Left ventricle myocardium inferior (tissue), 1 donor: Measurements from ENCODE around the gene PCDHGA2. TPM values are rescaled to one million over a fixed set of nuclear protein-coding genes. Genes with fewer than 3 reads are reported as not detected.
"Not testable (repeated sequence)": the region's sequence is repeated elsewhere in the genome, so short reads cannot be mapped to it uniquely, and the experiment has no call there.

ENCODE experiments used
- DNase-seq: peaks from one replicate; pipeline ENCODE4 v3.0.0-alpha.2; 2020
- H3K27ac ChIP-seq: fragments of 200-600 bp; replicated peaks from 2 replicates; pipeline ENCODE4 v1.8.0; 2021
- H3K27me3 ChIP-seq: fragments of 200-600 bp; 2 replicates; pipeline ENCODE4 v1.8.0; 2021; ENCODE audit warnings: low read depth
- H3K36me3 ChIP-seq: fragments of 200-600 bp; 2 replicates; pipeline ENCODE4 v1.8.0; 2021
- H3K4me1 ChIP-seq: fragments of 200-600 bp; 2 replicates; pipeline ENCODE4 v1.8.0; 2021
- H3K4me3 ChIP-seq: fragments of 200-600 bp; 2 replicates; pipeline ENCODE4 v1.8.0; 2021; ENCODE audit warnings: mild to moderate bottlenecking, moderate library complexity
- H3K9me3 ChIP-seq: fragments of 200-600 bp; replicated peaks from 2 replicates; pipeline ENCODE4 v1.8.0; 2021
- CTCF ChIP-seq: fragments of 200-600 bp; IDR thresholded peaks from 2 replicates; pipeline ENCODE4 v1.8.0; 2021; ENCODE audit warnings: antibody characterized with exemption, mild to moderate bottlenecking, borderline replicate concordance
- intact Hi-C: fragments of 100-400 bp; cut with micrococcal nuclease; formaldehyde crosslinking; loops from one replicate; pipeline ENCODE4 v1.11.0; 2022
- long read RNA-seq: library from polyadenylated mRNA; unstranded; transcript quantifications from one replicate; pipeline ENCODE4 v2.0.0, GENCODE V29; 2021
- total RNA-seq: library from RNA; stranded (reverse); fragmentation: NEBNext Ultra II Directional; extraction: Animal tissue kit (Norgen Biotek cat#: 25700); gene quantifications from one replicate; pipeline ENCODE4 v1.2.1, GENCODE V29; 2021
- donor health status: DM: no; HTN: yes; CAD: no; lungs with severe emphysema.

The PCDHGA2 gene
- 7.8 TPM for total RNA-seq
- long read RNA-seq, full-length matches to known transcripts = 4 of 4 reads
- long read RNA-seq, partial matches to known transcripts = 0 of 4 reads
- long read RNA-seq, other reads (novel, unspliced or antisense) = 0 of 4 reads

- no peaks in the 10 kb centered on the region for H3K4me1 ChIP-seq
- H3K36me3 ChIP-seq = no peaks in the 10 kb centered on the region
- DNase-seq = no peak
- H3K27ac ChIP-seq = peak within 1 kb of the TSS; percentile 85
- H3K9me3 ChIP-seq = peaks cover 96% of the 10 kb centered on the region
- peak; percentile 72 for TF ChIP-seq CTCF
- no peaks in the 10 kb centered on the region for H3K27me3 ChIP-seq
- H3K4me3 ChIP-seq = peak within 1 kb of the TSS; percentile 65
- intact Hi-C loops = loop anchor here (10.0 kb wide), 1 partner anchor 226 kb away; no protein-coding TSS in a partner anchor
Measured at GRCh38 chr5:141338538-141339306, at the start of gene PCDHGA2. Gene PCDHGA2 (plus strand): TSS chr5:141338760.

- Histone ChIP-seq H3K36me3 (peaks cover 38% of the 10 kb centered on the region), H3K27ac (no peak overlapping the region), H3K27me3 (peaks cover 1% of the 10 kb centered on the region), H3K4me1 (no peaks in the 10 kb centered on the region), H3K9me3 (peaks cover 100% of the 10 kb centered on the region), H3K4me3 (no peak overlapping the region)
- no peak for TF ChIP-seq CTCF
- no peak for DNase-seq
- intact Hi-C loops = no loop called here
Measured at GRCh38 chr5:141298376-141298775, 40.2 kb upstream of the PCDHGA2 start.

GRCh38 chr5:141303756-141304155 is 34.8 kb upstream of the PCDHGA2 start, which contains the start of gene SLC25A2:
Gene SLC25A2 (minus strand): TSS chr5:141304049. CDS start chr5:141303865, 184 bp downstream.
- peaks cover 100% of the 10 kb centered on the region for H3K9me3 ChIP-seq
- H3K27me3 ChIP-seq = peaks cover 8% of the 10 kb centered on the region
- DNase-seq = no peak
- no peaks in the 10 kb centered on the region for H3K4me1 ChIP-seq
- TF ChIP-seq CTCF = no peak
- H3K27ac ChIP-seq = no peak within 1 kb of the TSS
- peaks cover 29% of the 10 kb centered on the region for H3K36me3 ChIP-seq
- no peak within 1 kb of the TSS for H3K4me3 ChIP-seq
- intact Hi-C loops = no loop called here

- no peak overlapping the region for H3K27ac ChIP-seq
- no peak overlapping the region for H3K4me3 ChIP-seq
- peaks cover 27% of the 10 kb centered on the region for H3K36me3 ChIP-seq
- intact Hi-C loops = no loop called here
- TF ChIP-seq CTCF = no peak
- no peak for DNase-seq
- H3K27me3 ChIP-seq = peaks cover 8% of the 10 kb centered on the region
- peaks cover 100% of the 10 kb centered on the region for H3K9me3 ChIP-seq
- no peaks in the 10 kb centered on the region for H3K4me1 ChIP-seq
Measured at GRCh38 chr5:141306630-141307029, 31.9 kb upstream of the PCDHGA2 start.

GRCh38 chr5:141313711-141314110 is 24.8 kb upstream of the PCDHGA2 start:
- H3K36me3 ChIP-seq = peaks cover 61% of the 10 kb centered on the region
- H3K4me1 ChIP-seq = peaks cover 9% of the 10 kb centered on the region
- H3K9me3 ChIP-seq = peaks cover 100% of the 10 kb centered on the region
- no peak overlapping the region for H3K27ac ChIP-seq
- H3K27me3 ChIP-seq = no peaks in the 10 kb centered on the region
- H3K4me3 ChIP-seq = no peak overlapping the region
- TF ChIP-seq CTCF = no peak
- intact Hi-C loops = no loop called here
- DNase-seq = no peak

- DNase-seq, H3K4me3 ChIP-seq, intact Hi-C loops, H3K27me3 ChIP-seq, H3K27ac ChIP-seq: not testable (repeated sequence)
- peaks cover 69% of the 10 kb centered on the region for H3K36me3 ChIP-seq
- H3K9me3 ChIP-seq = peaks cover 89% of the 10 kb centered on the region
- peaks cover 33% of the 10 kb centered on the region for H3K4me1 ChIP-seq
Measured at GRCh38 chr5:141316963-141317362, 21.6 kb upstream of the PCDHGA2 start.
